LNCaP clone FGC (cell line): Measurements from ENCODE around the gene CT47B1.

ENCODE experiments used
- DNase-seq: peaks from one replicate; pipeline ENCODE4 v3.0.0-alpha.2; 2011; ENCODE audit warnings: low read depth
- H3K4me3 ChIP-seq: 2 replicates; pipeline ENCODE4 v1.5.1; 2011; ENCODE audit warnings: mild to moderate bottlenecking, low read depth, low read length, control low read depth
- TF ChIP-seq, protein P1 (sequence below): IDR thresholded peaks from 2 replicates; pipeline ENCODE4 v1.5.1; 2012; ENCODE audit warnings: mild to moderate bottlenecking; ENCODE audit not compliant: control insufficient read depth, insufficient read depth; ENCODE audit errors: extremely low read depth

Gene CT47B1

DNA sequence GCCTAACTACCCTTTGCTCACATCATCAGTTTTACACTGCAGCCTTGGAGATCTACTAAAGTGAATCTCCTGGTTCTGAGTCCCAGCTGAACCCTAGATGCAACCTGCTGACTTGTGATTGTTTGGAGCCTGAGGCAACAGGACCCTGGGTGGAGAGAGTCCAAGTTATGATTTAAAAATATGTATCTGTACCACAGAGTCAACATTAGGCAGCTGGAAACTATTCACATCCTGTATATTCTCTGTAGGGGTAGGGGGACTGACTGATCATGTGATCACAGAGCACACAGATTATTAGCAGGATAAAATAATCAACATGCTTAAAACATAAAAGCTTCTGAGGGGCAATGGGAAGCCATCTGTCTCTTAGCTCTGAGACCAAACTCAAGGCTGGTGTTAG is 52.1 kb downstream of the CT47B1 start:
- no peak for DNase-seq
- H3K4me3 ChIP-seq, result no peak overlapping the region
- TF ChIP-seq, protein P1, sequence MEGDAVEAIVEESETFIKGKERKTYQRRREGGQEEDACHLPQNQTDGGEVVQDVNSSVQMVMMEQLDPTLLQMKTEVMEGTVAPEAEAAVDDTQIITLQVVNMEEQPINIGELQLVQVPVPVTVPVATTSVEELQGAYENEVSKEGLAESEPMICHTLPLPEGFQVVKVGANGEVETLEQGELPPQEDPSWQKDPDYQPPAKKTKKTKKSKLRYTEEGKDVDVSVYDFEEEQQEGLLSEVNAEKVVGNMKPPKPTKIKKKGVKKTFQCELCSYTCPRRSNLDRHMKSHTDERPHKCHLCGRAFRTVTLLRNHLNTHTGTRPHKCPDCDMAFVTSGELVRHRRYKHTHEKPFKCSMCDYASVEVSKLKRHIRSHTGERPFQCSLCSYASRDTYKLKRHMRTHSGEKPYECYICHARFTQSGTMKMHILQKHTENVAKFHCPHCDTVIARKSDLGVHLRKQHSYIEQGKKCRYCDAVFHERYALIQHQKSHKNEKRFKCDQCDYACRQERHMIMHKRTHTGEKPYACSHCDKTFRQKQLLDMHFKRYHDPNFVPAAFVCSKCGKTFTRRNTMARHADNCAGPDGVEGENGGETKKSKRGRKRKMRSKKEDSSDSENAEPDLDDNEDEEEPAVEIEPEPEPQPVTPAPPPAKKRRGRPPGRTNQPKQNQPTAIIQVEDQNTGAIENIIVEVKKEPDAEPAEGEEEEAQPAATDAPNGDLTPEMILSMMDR, result no peak
